Cerebellar nuclear complex (tissue), 1 donor: ENCODE measurements around the gene F7.
"Not testable (repeated sequence)": the region's sequence is repeated elsewhere in the genome, so short reads cannot be mapped to it uniquely, and the experiment has no call there.

Source experiments
- DNase-seq, 2 experiments: peaks; one replicate each; lab custom pipeline; 2025; lab: John Stamatoyannopoulos, UW

The F7 gene

DNA sequence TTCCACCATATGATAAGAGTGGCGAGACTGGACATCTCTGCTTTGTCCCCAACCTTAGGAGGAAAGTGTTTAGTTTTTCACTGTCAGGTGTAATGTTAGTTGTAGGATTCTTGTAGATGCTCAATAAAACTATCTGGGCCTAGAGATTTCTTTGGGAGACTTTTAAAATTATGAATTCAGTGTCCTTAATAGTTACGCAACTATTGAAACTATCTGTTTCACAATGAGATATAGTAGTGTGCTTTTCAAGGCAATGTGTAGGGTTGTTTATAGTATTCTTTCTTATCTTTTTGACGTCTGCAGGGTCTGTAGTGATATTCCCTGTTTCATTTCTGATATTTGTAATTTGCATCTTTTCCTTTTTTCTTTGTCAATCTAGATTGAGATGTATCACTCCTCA lies 33.2 kb upstream of the F7 start:
- DNase-seq, result no peak

DNA sequence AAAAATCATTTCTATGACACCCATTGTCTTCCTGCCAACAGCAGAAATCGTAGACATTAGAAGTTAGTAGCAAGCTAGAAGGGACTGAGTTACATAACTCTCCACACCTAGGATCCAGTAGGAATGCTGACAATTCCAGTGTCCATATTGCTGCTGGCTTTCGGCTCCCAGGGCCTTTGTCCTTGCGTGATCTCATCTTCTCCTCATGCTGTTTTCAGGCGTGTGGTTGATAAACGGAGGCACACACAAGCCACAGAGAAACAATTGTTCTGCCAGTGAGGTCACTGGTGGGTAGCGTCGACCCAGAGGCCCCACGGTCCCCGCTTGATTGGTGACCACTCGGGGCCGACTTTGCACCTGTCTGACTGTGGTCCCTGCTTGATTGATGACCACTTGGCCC lies 31.6 kb upstream of the F7 start:
- no peak for DNase-seq

DNA sequence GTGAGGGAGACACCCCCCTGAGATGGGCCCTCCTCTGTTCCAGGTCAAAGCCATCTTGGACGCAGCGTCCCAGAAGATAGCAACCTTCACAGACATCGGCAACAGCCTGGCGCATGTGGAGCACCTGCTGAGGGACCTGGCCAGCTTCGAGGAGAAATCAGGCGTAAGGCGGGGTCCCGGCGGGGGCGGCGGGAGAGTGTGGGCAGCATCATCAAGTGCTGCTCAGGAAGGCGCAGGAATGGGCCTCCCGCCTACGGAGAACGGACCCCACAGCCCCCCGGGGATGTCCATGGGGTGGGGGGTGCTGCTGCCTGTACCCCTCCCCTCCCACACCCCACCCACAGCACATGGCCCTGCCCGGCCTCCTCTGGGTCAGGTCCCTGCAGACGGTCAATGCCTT lies 31.2 kb upstream of the F7 start:
- DNase-seq, result no peak

DNA sequence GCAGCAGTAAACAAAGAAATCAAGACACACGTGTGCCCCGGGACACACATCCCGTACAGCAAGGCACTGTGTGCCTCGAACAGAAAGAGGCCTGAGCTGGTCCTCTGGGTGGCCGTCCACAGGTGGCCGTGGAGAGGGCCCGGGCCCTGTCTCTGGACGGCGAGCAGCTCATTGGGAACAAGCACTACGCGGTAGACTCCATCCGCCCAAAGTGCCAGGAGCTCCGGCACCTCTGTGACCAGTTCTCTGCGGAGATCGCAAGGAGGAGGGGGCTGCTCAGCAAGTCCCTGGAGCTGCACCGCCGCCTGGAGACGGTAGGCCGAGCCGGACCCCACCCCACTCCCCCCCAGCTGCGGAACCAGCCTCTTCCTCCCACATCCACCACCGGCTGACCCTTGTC lies 30.7 kb upstream of the F7 start:
- DNase-seq, result no peak

DNA sequence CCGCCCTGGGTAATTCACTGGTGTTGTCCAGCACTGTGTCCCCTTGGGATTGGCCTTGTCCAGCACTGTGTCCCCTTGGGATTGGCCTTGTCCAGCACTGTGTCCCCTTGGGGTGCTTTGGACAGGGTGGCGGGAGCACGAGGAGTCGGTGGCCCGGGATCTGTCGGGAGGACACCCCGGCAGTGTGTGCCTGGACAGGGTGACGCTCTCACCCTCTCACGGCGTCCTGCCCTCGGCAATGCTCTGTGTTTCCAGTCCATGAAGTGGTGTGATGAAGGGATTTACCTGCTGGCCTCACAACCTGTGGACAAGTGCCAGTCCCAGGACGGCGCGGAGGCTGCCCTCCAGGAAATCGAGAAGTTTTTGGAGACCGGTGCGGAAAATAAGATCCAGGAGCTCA lies 29.9 kb upstream of the F7 start:
- no peak for DNase-seq

DNA sequence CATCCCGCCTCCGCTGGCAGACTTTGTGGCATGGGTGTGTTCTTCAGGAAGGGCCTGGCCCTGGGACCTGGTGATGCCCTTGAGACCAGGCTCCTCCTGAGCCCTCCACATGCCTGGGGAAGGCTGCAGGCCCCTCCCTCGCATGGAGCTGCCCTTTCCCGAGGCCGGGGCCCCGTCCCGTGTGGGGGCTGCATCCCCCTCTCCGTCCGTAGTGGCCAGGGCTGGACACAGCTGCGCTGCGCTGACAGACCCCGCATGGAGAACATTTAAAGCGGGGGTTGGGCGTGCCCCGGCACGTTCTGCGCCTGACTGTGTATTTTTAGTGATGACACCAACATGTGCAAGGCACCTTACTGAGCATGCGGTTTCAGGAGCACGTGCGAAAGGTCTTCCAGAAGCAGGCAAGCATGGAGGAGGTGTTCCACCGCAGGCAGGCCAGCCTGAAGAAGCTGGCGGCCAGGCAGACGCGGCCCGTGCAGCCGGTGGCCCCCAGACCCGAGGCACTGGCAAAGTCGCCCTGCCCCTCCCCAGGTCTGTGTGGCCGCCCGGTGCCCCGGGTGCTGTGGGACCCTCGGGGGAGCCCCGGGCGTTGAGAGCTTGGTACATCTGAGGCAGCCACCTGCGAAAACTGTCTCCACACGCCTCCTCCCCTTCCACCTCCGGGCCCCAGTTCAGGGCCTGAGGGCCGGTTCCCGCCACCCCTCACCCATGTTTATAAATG lies 28.8 kb upstream of the F7 start:
- no peak for DNase-seq

DNA sequence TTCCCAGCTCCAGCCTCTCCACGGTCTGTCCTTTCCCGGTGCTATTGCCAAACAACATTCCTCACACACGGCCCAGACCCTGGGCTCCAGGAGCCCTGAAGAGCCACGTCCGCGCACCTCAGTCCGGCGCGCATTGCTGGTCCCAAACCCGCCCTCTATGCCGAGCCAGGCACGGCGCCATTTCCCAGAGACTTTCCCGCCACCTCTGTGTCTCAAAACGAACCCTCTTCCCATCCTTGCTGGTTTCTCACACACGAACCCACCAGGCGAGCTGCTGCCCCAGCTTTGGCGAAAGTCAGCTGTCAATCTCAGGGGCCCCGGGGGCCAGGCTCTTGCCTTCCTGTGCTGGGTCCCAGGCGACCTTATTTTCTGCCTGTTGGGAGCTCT lies 28.0 kb upstream of the F7 start:
- no peak for DNase-seq

DNA sequence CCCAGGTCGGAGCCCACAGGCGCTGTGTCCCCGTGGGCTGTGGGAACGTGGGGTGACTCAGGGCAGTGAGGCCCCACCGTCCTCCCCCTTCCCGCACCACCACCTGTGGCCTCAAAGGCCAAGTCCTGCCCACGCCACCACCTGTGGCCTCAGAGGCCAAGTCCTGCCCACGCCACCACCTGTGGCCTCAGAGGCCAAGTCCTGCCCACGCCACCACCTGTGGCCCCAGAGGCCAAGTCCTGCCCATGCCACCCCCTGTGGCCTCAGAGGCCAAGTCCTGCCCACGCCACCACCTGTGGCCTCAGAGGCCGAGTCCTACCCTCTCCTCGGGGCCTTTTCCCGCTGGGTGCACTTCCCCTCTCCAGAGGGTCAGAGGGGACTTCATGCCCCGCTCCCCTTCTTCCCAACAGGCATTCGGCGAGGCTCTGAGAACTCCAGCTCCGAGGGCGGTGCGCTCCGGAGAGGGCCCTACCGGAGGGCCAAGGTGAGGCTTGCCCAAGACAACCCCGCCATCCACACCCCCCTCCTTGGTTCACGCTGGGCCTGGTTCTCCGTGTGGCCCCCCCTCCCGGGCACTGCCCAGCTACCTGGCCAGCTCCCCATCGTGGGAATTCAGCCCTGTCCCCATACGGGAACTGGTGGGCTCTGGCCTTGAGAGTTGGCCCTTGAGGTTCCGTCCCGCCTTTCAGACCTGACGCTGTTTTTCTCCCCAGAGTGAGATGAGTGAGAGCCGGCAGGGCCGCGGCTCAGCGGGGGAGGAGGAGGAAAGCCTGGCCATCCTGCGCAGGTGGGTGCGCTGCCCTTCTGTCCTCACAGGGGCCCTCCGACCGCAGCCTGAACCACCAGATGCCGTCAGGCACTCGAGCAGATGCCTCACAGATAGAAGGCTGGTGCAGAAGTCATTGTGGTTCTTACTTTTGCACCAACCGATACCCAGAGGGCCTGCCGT lies 27.4 kb upstream of the F7 start:
- DNase-seq, result no peak

DNA sequence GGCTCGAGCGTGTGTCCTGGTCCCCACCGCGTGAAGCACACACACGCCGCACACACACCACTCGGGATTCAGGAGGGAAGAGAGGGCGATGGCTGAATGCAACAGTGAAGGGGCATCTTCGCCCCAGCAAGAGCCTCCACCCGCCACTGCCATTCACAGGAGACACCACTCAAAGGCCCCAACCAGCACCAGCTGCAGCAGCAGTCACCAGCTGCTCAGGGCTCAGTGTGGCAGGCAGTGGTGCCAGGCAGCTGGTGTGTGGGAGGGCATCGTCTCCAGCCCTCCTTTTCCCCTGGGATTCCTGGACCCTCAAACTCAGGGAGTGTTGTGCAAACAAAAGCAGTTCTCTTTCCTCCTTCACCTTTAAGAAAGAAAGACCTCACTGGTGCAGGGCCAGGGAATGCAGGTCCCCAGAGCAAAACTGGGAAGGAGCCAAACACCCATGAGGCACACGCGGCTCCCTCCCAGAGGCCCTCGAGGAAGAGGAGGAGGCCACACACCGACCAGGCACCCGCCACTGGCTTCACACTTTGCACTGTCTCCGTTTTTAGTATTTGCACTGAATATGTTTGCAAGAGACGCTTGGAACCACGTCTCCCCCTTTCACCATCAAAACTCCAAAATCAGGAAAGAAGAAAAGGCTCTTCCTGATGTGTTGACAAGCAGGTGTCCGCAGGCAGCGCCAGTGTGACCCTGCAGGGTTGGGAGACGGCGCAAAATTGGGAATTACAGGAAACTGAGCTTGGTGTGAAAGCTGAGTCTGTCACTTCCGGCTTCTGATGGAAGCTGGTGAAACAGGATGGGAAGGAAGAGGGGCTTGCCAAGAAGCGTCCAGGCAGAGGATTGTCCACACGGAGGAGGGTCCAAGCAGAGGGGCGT lies 26.4 kb upstream of the F7 start:
- DNase-seq, result no peak

DNA sequence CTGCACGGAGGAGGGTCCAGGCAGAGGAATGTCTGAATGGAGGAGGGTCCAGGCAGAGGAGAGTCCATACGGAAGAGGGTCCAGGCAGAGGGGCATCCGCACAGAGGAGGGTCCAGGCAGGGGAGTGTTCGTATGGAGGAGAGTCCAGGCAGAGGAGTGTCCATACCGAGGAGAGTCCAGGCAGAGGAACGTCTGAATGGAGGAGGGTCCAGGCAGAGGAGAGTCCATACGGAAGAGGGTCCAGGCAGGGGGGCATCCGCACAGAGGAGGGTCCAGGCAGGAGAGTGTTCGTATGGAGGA lies 25.9 kb upstream of the F7 start:
- DNase-seq, result not testable (repeated sequence)

DNA sequence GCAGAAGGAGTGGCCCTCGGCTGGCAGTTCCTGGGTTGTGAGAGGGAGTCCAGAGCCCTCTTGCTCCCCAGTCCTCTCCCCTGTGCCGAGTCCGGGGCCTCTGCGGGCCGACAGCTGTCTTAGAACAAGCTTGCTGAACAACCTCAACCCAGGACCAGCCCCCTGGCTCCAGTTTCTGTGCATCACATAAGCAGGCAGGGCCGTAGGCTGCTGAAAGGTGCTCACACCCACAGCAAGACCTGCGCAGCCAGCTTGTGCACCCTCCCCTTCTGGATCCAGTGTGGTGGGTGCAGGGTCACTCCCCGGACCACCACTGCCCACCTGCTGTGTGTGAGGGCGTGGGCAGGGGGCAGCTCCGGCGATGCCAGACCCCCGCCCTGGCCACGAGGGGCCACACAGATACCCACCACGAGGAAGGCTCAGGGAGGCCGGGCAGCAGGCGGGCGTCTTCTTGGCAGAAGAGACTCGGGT lies 25.2 kb upstream of the F7 start:
- DNase-seq, result no peak

DNA sequence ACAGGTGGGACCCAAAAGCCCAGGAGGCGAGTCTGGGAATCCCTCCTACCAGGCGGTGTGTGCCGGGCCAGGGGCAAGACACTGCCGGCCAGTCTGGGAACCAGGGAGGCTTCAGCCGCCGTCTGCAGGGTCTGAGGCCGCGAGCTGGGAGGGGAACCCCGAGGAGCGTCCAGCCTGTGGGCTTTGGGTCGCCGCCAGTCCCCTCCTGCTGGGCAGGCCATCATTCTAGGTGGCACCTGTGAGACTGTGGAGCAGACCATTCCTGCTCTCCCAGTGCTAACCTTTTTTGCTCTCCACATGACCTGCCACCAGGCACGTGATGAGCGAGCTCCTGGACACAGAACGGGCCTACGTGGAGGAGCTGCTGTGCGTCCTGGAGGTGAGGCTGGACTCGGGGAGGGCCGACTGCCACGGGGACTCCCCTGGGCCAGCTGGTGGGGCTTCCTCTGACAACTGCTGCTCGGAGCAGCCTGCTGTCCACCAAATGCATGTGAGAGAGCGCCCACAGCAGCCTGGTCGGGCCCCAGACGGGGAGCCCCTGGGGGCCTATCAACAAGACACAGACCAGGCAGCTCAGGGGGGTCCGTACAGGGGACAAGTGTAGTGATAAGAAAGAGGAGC lies 24.6 kb upstream of the F7 start:
- no peak for DNase-seq

DNA sequence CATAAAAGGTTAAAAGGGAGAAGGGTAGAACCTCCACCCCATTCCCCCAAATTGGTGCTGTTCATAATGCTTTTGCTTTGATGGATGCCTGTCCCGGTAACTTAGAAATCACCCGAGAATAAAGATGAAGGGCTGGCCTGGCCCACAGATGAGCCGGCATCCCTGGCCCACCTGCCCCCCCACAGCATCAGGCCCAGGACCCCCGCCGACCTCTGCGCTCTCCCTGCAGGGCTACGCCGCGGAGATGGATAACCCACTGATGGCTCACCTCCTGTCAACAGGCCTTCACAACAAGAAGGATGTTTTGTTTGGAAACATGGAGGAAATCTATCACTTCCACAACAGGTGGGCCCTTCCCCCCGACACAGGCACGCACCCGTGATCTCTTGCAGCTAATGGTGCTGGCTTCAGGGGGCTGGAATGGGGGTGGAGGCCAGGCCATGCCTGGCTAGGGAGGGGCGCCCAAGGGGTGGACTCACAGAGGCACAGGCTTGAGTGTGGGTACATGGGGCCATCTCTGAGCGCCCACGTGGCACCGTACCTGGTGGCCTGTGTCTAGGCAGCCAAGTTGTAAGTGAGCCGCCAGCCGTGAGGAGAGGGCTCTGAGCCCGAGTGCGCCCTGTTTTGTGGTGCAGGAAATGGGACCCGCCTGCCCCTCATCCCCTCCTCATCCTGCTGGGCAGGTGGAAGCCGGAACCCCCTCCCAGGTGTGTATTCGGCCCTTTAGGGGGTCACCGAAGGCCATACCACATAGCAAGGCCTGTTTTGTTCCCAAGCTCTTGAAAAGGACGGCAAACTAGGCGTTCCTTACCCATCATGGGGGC lies 23.2 kb upstream of the F7 start:
- no peak for DNase-seq

DNA sequence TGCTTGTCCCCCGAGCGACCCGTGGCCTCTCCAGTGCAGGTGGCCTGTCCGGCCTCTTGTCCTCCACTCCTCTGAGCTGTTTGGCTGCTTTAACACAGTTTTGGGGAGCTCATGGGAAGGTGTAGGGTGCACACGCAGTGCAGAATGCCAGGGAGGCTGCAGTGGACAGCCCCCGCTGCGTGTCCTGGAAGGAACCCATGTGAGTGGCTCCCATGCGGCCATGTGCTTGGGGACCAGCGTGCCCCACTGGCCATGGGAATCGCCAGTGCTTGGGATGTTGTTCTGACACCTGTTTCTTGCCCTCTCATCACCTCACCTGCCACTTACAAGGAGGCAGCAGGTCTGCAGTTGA lies 22.6 kb upstream of the F7 start:
- no peak for DNase-seq

DNA sequence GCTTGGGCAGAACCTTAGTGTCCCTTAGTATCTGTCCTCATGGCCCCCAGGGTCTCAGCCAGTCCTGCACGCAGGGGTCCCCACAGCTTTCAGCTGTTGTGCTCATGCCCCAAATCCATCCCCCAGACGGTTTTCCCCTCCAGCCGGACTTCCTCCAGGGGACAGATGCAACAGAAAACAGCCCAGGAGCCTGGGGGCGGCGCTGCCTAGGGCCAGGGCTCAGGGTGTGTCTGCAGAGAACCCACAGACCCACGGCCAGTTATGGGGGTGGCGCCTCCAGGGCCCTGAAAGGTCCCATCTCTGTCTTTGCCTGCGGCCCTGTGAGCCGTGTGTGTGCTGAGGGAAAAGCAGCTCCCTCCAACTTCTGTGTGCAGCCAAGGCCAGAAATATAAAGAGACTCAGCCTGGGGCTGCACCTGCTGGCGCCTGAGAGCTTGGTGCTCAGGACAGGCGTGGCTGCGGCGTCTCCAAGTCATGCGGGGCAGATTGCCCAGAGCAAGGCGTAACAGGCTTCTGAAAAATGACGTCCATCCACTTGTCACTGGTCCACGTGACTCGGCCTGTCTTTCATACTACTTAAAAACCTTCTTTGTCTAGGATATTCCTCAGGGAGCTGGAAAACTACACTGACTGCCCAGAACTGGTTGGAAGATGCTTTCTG lies 22.1 kb upstream of the F7 start:
- DNase-seq, result no peak

DNA sequence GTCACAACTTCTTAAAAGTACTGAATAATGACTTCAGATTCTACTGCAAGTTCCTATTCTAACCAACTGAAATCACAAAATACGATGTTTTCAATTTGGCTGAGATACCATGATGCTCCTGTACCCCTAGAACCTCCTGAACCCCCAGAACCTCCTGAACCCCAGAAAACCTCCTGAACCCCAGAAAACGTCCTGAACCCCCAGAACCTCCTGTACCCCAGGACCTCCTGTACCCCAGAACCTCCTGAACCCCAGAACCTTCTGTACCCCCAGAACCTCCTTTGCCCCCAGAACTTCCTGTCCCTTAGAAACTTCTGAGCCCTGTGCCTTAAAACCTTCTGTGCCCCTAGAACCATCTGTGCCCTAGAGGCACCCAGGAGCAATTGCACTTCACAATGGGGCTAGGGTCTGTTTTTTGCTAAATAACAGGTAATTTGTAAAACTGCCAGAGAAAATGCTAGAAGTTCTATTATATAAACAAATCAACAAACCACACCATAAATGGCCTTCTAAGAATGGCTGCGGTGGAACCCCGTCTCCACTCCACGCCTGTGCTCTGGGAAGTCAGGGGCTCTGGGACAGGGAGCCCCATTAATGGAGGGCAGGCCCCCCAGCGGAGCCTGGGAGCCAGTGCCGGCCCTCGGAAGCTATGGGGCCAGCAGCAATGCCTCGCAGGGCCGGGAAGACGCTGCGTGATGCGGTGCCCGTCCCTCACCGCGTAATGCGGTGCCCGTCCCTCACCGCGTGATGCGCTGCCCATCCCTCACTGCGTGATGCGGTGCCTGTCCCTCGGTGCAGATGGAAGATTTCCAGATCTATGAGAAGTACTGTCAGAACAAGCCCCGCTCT lies 21.3 kb upstream of the F7 start:
- no peak for DNase-seq

DNA sequence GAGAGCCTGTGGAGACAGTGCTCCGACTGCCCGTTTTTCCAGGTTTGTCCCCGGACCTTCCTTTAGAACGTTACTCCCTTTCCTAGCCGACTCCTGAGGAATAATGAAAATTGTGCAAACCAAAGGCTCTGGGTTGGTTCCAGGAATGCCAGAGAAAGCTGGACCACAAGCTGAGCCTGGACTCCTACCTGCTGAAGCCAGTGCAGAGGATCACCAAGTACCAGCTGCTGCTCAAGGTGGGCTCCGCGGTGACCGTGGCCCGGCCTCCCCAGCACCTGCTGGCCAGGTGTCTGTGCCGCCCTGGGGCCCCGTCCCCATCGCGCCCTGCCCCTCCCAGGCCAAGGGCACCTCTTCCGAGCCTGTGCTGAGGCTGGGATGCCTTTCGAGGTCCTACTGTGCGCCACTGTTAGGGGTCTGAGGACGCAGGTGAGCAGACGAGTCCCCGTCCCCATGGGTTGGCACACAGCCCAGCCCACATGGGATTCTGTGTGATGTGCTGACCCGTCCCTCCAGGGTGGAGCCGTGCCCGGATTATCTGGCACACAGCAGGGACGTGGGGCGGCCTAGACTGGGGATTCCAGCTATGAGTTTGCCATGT lies 20.5 kb upstream of the F7 start:
- no peak for DNase-seq

DNA sequence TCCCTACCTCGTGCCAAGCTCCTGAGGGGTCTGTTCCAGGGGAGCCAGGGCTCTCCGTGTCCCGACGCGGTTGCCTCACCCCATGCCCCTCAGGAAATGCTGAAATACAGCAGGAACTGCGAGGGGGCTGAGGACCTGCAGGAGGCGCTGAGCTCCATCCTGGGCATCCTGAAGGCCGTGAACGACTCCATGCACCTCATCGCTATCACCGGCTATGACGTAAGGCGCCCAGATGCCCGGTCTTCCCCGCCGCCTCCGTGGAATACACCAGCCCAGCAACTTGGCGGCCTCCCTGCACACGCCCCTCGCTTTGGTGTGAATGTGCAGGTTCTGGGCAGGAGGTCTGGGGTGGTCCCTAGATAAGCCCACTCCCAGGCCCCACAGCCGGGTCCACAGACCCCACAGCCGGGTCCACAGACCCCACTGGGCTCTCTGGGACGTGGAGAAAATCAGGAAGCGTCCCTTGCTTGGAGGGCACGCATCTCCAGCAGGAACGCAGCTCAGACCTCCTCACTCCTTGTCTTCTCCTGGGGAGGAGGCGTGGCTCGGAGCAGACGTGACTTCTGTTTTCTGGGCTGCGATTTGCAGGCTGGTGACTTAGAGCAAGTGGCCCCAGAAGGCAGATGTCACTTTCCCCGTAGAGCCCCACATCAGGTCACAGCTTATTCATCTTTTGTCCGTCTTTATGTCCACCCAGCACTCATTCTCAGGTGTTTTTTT lies 19.4 kb upstream of the F7 start:
- no peak for DNase-seq
